Uterus (tissue), 4 donors: ENCODE results near the gene CD109. TPM values are rescaled to one million over a fixed set of nuclear protein-coding genes. Genes with fewer than 3 reads are reported as not detected.

Source experiments
- DNase-seq, 2 donors: peaks; one replicate each; pipeline ENCODE4 v3.0.0-alpha.2; 2019 to 2020
- H3K27ac ChIP-seq, 2 donors: fragments of 200-600 bp; sonication (generic); 1 replicate in 1 of 2; 2 replicates in 1 of 2; pipeline ENCODE4 v1.5.1; 2016 to 2018
- H3K27me3 ChIP-seq, 2 donors: fragments of 200-600 bp; sonication (generic); one replicate each; pipeline ENCODE4 v1.5.1; 2018 to 2019; ENCODE audit warnings: control low read depth in 1 of 2
- H3K36me3 ChIP-seq, 2 donors: fragments of 200-600 bp; sonication (generic); one replicate each; pipeline ENCODE4 v1.5.1; 2019; ENCODE audit warnings: control low read depth in 1 of 2
- H3K4me1 ChIP-seq, 2 donors: fragments of 200-600 bp; sonication (generic); one replicate each; pipeline ENCODE4 v1.5.1; 2018 to 2019; ENCODE audit warnings: control low read depth in 1 of 2
- H3K4me3 ChIP-seq, 2 donors: fragments of 200-600 bp; sonication (generic); 1 replicate in 1 of 2; 2 replicates in 1 of 2; pipeline ENCODE4 v1.5.1; 2018 to 2019; ENCODE audit warnings: mild to moderate bottlenecking in 1 of 2
- H3K9me3 ChIP-seq, 2 donors: fragments of 200-600 bp; sonication (generic); one replicate each; pipeline ENCODE4 v1.5.1; 2019; ENCODE audit warnings: control low read depth in 1 of 2
- CTCF ChIP-seq, 4 experiments: fragments of 200-600 bp in 2 of 4; fragments of 450-650 bp in 2 of 4; sonication (generic) in 2 of 4; IDR thresholded peaks; one replicate each; pipeline ENCODE4 v1.5.1; 2016 to 2019; ENCODE audit warnings: antibody characterized with exemption in 4 of 4, mild to moderate bottlenecking in 2 of 4, moderate library complexity in 1 of 4
- POLR2A ChIP-seq, 2 donors: fragments of 450-650 bp; IDR thresholded peaks; one replicate each; pipeline ENCODE4 v1.6.1; 2016; ENCODE audit warnings: antibody characterized with exemption in 2 of 2, mild to moderate bottlenecking in 1 of 2, moderate library complexity in 1 of 2
- intact Hi-C: fragments of 100-400 bp; cut with DNase I; formaldehyde crosslinking; loops from one replicate; pipeline ENCODE4 v1.15.1; 2023; ENCODE audit warnings: low total_unique reads
- total RNA-seq, 4 donors: library from RNA; depleted of rRNA in 3 of 4; stranded (reverse); fragments of >200 nt in 3 of 4; gene quantifications; one replicate each; pipeline versions ENCODE4 v1.1.0 to v1.2.4, GENCODE V29; 2014 to 2023
- donor health status: DM: yes; HTN: yes; CAD: no.

CD109 gene
- total RNA-seq, 4 donors from 2014 or later = 26.6 to 59.0 (median 36.8) TPM

- Histone ChIP-seq H3K9me3 (no peaks in the 10 kb centered on the region), H3K36me3 (no peaks in the 10 kb centered on the region), H3K27ac (peak overlapping the region in 1 of 2 donors; percentile 23), H3K27me3 (no peaks in the 10 kb centered on the region), H3K4me3 (no peak overlapping the region), H3K4me1 (no peaks in the 10 kb centered on the region)
- intact Hi-C loops = no loop called here
- DNase-seq = no peak
- TF ChIP-seq CTCF (IDR thresholded peaks at IDR 0.05) (no peak), POLR2A (IDR thresholded peaks at IDR 0.05) (no peak)
Observed at GRCh38 chr6:73699676-73700459, 3.9 kb downstream of the CD109 start.

- Histone ChIP-seq H3K27ac (peak overlapping the region in 1 of 2 donors; percentile 78), H3K4me3 (no peak overlapping the region), H3K27me3 (no peaks in the 10 kb centered on the region), H3K4me1 (no peaks in the 10 kb centered on the region), H3K9me3 (no peaks in the 10 kb centered on the region), H3K36me3 (no peaks in the 10 kb centered on the region)
- no peak for DNase-seq
- intact Hi-C loops = no loop called here
- TF ChIP-seq POLR2A (IDR thresholded peaks at IDR 0.05) (no peak), CTCF (IDR thresholded peaks at IDR 0.05) (no peak)
Observed at GRCh38 chr6:73702444-73702843, 6.4 kb downstream of the CD109 start.

GRCh38 chr6:73703466-73703865 lies 7.5 kb downstream of the CD109 start:
- H3K9me3 ChIP-seq = no peaks in the 10 kb centered on the region
- no peak for DNase-seq
- no peaks in the 10 kb centered on the region for H3K27me3 ChIP-seq
- no peaks in the 10 kb centered on the region for H3K36me3 ChIP-seq
- intact Hi-C loops = no loop called here
- H3K27ac ChIP-seq = peak overlapping the region in 1 of 2 donors; percentile 78
- no peak overlapping the region for H3K4me3 ChIP-seq
- H3K4me1 ChIP-seq = no peaks in the 10 kb centered on the region
- TF ChIP-seq POLR2A (IDR thresholded peaks at IDR 0.05) (no peak), CTCF (IDR thresholded peaks at IDR 0.05) (no peak)

- no peak for DNase-seq
- no peaks in the 10 kb centered on the region for H3K27me3 ChIP-seq
- H3K4me1 ChIP-seq = no peaks in the 10 kb centered on the region
- no peaks in the 10 kb centered on the region for H3K36me3 ChIP-seq
- H3K27ac ChIP-seq = peak overlapping the region; percentile 64 to 78
- TF ChIP-seq POLR2A (IDR thresholded peaks at IDR 0.05) = no peak
- no peak for TF ChIP-seq CTCF (IDR thresholded peaks at IDR 0.05)
- no peak overlapping the region for H3K4me3 ChIP-seq
- intact Hi-C loops = no loop called here
- H3K9me3 ChIP-seq = no peaks in the 10 kb centered on the region
Observed at GRCh38 chr6:73704260-73704659, 8.3 kb downstream of the CD109 start.

GRCh38 chr6:73704798-73705197 lies 8.8 kb downstream of the CD109 start:
- H3K27ac ChIP-seq = peak overlapping the region; percentile 64 to 78
- intact Hi-C loops = no loop called here
- TF ChIP-seq POLR2A (IDR thresholded peaks at IDR 0.05) (no peak), CTCF (IDR thresholded peaks at IDR 0.05) (no peak)
- no peaks in the 10 kb centered on the region for H3K4me1 ChIP-seq
- H3K27me3 ChIP-seq = no peaks in the 10 kb centered on the region
- H3K4me3 ChIP-seq = no peak overlapping the region
- no peak for DNase-seq
- H3K9me3 ChIP-seq = no peaks in the 10 kb centered on the region
- no peaks in the 10 kb centered on the region for H3K36me3 ChIP-seq
